GM12865 (cell line): ENCODE data around the gene TXNRD3.

Experiments
- DNase-seq: peaks from one replicate; pipeline ENCODE4 v3.0.0; 2010; ENCODE audit warnings: low read depth
- H3K4me3 ChIP-seq: 2 replicates; pipeline ENCODE4 v1.5.1; 2011; ENCODE audit warnings: mild to moderate bottlenecking, low read depth, low read length, control low read depth
- TF ChIP-seq, protein P1 (sequence below): IDR thresholded peaks from 2 replicates; pipeline ENCODE4 v1.5.1; 2011; ENCODE audit warnings: low read length, control low read depth, low read depth, inconsistent platforms; ENCODE audit not compliant: insufficient read depth; ENCODE audit errors: missing control alignments

The TXNRD3 gene

GRCh38 chr3:126582311-126582710 lies 72.6 kb downstream of the TXNRD3 start:
- no peak for DNase-seq
- TF ChIP-seq, protein P1, sequence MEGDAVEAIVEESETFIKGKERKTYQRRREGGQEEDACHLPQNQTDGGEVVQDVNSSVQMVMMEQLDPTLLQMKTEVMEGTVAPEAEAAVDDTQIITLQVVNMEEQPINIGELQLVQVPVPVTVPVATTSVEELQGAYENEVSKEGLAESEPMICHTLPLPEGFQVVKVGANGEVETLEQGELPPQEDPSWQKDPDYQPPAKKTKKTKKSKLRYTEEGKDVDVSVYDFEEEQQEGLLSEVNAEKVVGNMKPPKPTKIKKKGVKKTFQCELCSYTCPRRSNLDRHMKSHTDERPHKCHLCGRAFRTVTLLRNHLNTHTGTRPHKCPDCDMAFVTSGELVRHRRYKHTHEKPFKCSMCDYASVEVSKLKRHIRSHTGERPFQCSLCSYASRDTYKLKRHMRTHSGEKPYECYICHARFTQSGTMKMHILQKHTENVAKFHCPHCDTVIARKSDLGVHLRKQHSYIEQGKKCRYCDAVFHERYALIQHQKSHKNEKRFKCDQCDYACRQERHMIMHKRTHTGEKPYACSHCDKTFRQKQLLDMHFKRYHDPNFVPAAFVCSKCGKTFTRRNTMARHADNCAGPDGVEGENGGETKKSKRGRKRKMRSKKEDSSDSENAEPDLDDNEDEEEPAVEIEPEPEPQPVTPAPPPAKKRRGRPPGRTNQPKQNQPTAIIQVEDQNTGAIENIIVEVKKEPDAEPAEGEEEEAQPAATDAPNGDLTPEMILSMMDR: no peak
- no peak overlapping the region for H3K4me3 ChIP-seq

- TF ChIP-seq, protein P1: no peak
- no peak for DNase-seq
- no peak overlapping the region for H3K4me3 ChIP-seq
Measured at GRCh38 chr3:126581569-126581968, 73.4 kb downstream of the TXNRD3 start.

DNA sequence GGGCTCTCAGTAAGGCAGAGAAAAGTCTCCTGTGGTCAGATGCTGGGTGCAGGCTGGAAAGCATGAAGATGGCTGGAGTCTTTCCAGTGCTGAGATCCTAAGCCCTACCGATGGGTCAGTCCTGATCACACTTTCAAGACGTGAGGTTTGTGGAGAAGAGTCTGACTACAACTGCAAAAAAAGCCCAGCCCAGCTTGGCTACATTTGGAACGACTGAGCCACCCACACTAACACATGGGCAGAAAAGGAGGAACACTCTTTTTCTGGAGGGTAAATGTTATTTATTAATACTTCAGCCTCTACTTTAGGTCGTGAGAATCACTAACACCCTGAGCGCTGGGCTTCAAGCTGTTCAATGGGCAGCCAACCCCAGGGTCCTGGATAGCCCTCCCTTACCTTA lies 74.2 kb downstream of the TXNRD3 start:
- TF ChIP-seq, protein P1: no peak
- no peak overlapping the region for H3K4me3 ChIP-seq
- DNase-seq: no peak

GRCh38 chr3:126578702-126579101 lies 76.2 kb downstream of the TXNRD3 start:
- no peak overlapping the region for H3K4me3 ChIP-seq
- TF ChIP-seq, protein P1: no peak
- DNase-seq: no peak

- DNase-seq: no peak
- TF ChIP-seq, protein P1: no peak
- no peak overlapping the region for H3K4me3 ChIP-seq
Measured at GRCh38 chr3:126577261-126577660, 77.7 kb downstream of the TXNRD3 start.

- H3K4me3 ChIP-seq: no peak overlapping the region
- no peak for DNase-seq
- TF ChIP-seq, protein P1: no peak
Measured at GRCh38 chr3:126573492-126574117, 81.3 kb downstream of the TXNRD3 start.

DNA sequence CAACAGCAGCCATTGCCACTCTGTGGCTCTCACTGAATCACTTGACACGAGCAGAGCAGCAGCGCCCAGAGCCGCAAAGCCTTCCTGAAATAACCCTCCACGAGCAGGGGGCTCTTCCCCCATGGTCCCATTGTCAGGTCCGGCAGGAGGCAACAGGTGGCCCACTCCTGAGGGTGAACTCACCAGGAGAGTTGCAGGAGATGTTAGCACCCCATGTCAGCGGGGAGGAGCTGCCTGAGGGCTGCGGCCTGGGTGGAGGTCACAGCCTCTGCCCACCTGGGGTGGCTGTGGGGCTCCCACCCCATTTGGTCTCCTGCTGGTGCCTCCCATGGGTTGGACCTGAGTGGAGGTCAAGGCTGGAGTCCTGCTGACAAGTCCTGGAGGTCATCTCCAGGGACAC lies 83.8 kb downstream of the TXNRD3 start:
- H3K4me3 ChIP-seq: no peak overlapping the region
- DNase-seq: no peak
- TF ChIP-seq, protein P1: no peak
